Dermis lymphatic vessel endothelial cell (primary cell): ENCODE measurements around the gene MYOC. TPM values are rescaled to one million over a fixed set of nuclear protein-coding genes. Genes with fewer than 3 reads are reported as not detected.

Experiments
- total RNA-seq: library from RNA; depleted of rRNA; stranded (reverse); fragments of >200 nt; gene quantifications from 2 replicates; pipeline ENCODE4 v1.2.1, GENCODE V29; 2014

The MYOC gene
- not detected in 2 replicates for total RNA-seq

GRCh38 chr1:171652234-171652822, at the start of gene MYOC:
MYOC (minus strand) TSS chr1:171652688; CDS start chr1:171652611, 77 bp downstream.

GRCh38 chr1:171622152-171622462, 30.4 kb downstream of the MYOC start, which contains the start of gene MYOCOS:
MYOCOS (plus strand) TSS chr1:171622243; CDS start chr1:171623884, 1,641 bp downstream.

Other genes starting within 250 kb of the MYOC start
- gene PRRC2C, start 167.2 kb downstream of the MYOC start, total RNA-seq, result 37.3 and 43.3 TPM in 2 replicates
- gene MYOCOS, start 30.4 kb downstream of the MYOC start, total RNA-seq, result not detected in 2 replicates
- gene VAMP4, start 89.4 kb upstream of the MYOC start, total RNA-seq, result 5.6 and 8.4 TPM in 2 replicates
- 19.2 and 26.0 TPM in 2 replicates for gene METTL13, start 129.0 kb upstream of the MYOC start, total RNA-seq
- gene DNM3, start 188.8 kb upstream of the MYOC start, total RNA-seq, result 1.5 TPM in 2 replicates